Cortex of kidney (tissue), 1 donor: ENCODE data around the gene BCAS1.

Experiments
- DNase-seq: peaks from one replicate; lab custom pipeline; 2025; lab: John Stamatoyannopoulos, UW

BCAS1 gene

GRCh38 chr20:54103067-54103761 is 32.8 kb upstream of the BCAS1 start:
- DNase-seq, result no peak

GRCh38 chr20:54102543-54102942 is 32.1 kb upstream of the BCAS1 start:
- no peak for DNase-seq

GRCh38 chr20:54100563-54100962 is 30.2 kb upstream of the BCAS1 start:
- DNase-seq, result no peak

- DNase-seq, result no peak
Observed at GRCh38 chr20:54099894-54100293, 29.5 kb upstream of the BCAS1 start.

- no peak for DNase-seq
Observed at GRCh38 chr20:54098047-54098446, 27.7 kb upstream of the BCAS1 start.

GRCh38 chr20:54097236-54097529 is 26.8 kb upstream of the BCAS1 start:
- no peak for DNase-seq

GRCh38 chr20:54095824-54096223 is 25.4 kb upstream of the BCAS1 start:
- no peak for DNase-seq

GRCh38 chr20:54094268-54094580 is 23.8 kb upstream of the BCAS1 start:
- DNase-seq, result no peak

GRCh38 chr20:54093423-54094267 is 23.3 kb upstream of the BCAS1 start:
- DNase-seq, result no peak

GRCh38 chr20:54092021-54092420 is 21.6 kb upstream of the BCAS1 start:
- DNase-seq, result no peak

- no peak for DNase-seq
Observed at GRCh38 chr20:54091120-54091480, 20.7 kb upstream of the BCAS1 start.

- DNase-seq, result no peak
Observed at GRCh38 chr20:54090230-54091119, 20.1 kb upstream of the BCAS1 start.

GRCh38 chr20:54088430-54088829 is 18.0 kb upstream of the BCAS1 start:
- DNase-seq, result no peak

- no peak for DNase-seq
Observed at GRCh38 chr20:54086507-54087039, 16.2 kb upstream of the BCAS1 start.

GRCh38 chr20:54085910-54086309 is 15.5 kb upstream of the BCAS1 start:
- no peak for DNase-seq

GRCh38 chr20:54085425-54085824 is 15.0 kb upstream of the BCAS1 start:
- no peak for DNase-seq

- DNase-seq, result no peak
Observed at GRCh38 chr20:54084727-54085388, 14.5 kb upstream of the BCAS1 start.

- DNase-seq, result no peak
Observed at GRCh38 chr20:54084193-54084592, 13.8 kb upstream of the BCAS1 start.

GRCh38 chr20:54083459-54083858 is 13.1 kb upstream of the BCAS1 start:
- DNase-seq, result no peak

- DNase-seq, result no peak
Observed at GRCh38 chr20:54082100-54082499, 11.7 kb upstream of the BCAS1 start.

GRCh38 chr20:54079652-54080051 is 9.3 kb upstream of the BCAS1 start:
- no peak for DNase-seq
